ENCODE results near the gene P2RX5.
"Not testable (repeated sequence)": the region's sequence is repeated elsewhere in the genome, so short reads cannot be mapped to it uniquely, and the experiment has no call there.

Gene P2RX5

GRCh38 chr17:3695723-3696411, at the start of gene P2RX5:
Gene P2RX5, minus strand, starts transcription at chr17:3696155. Its CDS starts 150 bp downstream, at chr17:3696005.
- peak within 1 kb of the TSS; percentile 81 for H3K9ac ChIP-seq
- peak within 1 kb of the TSS; percentile 96 for H3K4me2 ChIP-seq
- H3K4me3 ChIP-seq, result peak within 1 kb of the TSS; percentile 77
- H4K20me1 ChIP-seq, result peaks cover 25% of the 10 kb centered on the region
- no peak for TF ChIP-seq Cebpa-rat (IDR thresholded peaks at IDR 0.05)
- peaks cover 11% of the 10 kb centered on the region for H3K9me3 ChIP-seq
- peaks cover 6% of the 10 kb centered on the region; the same call in 1 of the 2 replicates for H3K36me3 ChIP-seq
- peak within 1 kb of the TSS; percentile 80 for H3K27ac ChIP-seq
- 0 out of 2 replicates have a peak, but pooled peaks cover 6% of the 10 kb centered on the region for H3K27me3 ChIP-seq
- H3K4me1 ChIP-seq, result peaks cover 60% of the 10 kb centered on the region

GRCh38 chr17:3745071-3745470, 49.1 kb upstream of the P2RX5 start:
- peaks cover 13% of the 10 kb centered on the region; the same call in 1 of the 2 replicates for H3K9me3 ChIP-seq
- H3K4me1 ChIP-seq, result peaks cover 57% of the 10 kb centered on the region
- no peaks in the 10 kb centered on the region for H4K20me1 ChIP-seq
- no peaks in the 10 kb centered on the region for H3K27me3 ChIP-seq
- H3K9ac ChIP-seq, result no peak overlapping the region
- H3K27ac ChIP-seq, result no peak overlapping the region
- no peak overlapping the region for H3K4me3 ChIP-seq
- H3K4me2 ChIP-seq, result no peak overlapping the region
- H3K36me3 ChIP-seq, result no peaks in the 10 kb centered on the region
- no peak for TF ChIP-seq Cebpa-rat (IDR thresholded peaks at IDR 0.05)

GRCh38 chr17:3744014-3744413, 48.1 kb upstream of the P2RX5 start:
- H3K36me3 ChIP-seq, result no peaks in the 10 kb centered on the region
- peaks cover 57% of the 10 kb centered on the region for H3K4me1 ChIP-seq
- H3K9ac ChIP-seq, result no peak overlapping the region
- no peak overlapping the region for H3K27ac ChIP-seq
- peaks cover 13% of the 10 kb centered on the region; the same call in 1 of the 2 replicates for H3K9me3 ChIP-seq
- no peak overlapping the region for H3K4me3 ChIP-seq
- TF ChIP-seq Cebpa-rat (IDR thresholded peaks at IDR 0.05), result no peak
- no peak overlapping the region for H3K4me2 ChIP-seq
- no peaks in the 10 kb centered on the region for H3K27me3 ChIP-seq
- no peaks in the 10 kb centered on the region for H4K20me1 ChIP-seq

GRCh38 chr17:3740611-3741073, 44.7 kb upstream of the P2RX5 start:
- peak overlapping the region; percentile 21 for H3K4me2 ChIP-seq
- H3K27ac ChIP-seq, result 0 out of 2 replicates have a peak overlapping the region, but pooled peaks have one; percentile 28
- peaks cover 13% of the 10 kb centered on the region; the same call in 1 of the 2 replicates for H3K9me3 ChIP-seq
- peaks cover 51% of the 10 kb centered on the region for H3K4me1 ChIP-seq
- no peaks in the 10 kb centered on the region for H3K36me3 ChIP-seq
- no peak for TF ChIP-seq Cebpa-rat (IDR thresholded peaks at IDR 0.05)
- H3K9ac ChIP-seq, result no peak overlapping the region
- no peaks in the 10 kb centered on the region for H4K20me1 ChIP-seq
- H3K4me3 ChIP-seq, result no peak overlapping the region
- no peaks in the 10 kb centered on the region for H3K27me3 ChIP-seq

- Histone ChIP-seq H4K20me1 (no peaks in the 10 kb centered on the region), H3K9ac (no peak overlapping the region), H3K4me1 (peaks cover 51% of the 10 kb centered on the region), H3K9me3 (peaks cover 13% of the 10 kb centered on the region; the same call in 1 of the 2 replicates), H3K4me2 (peak overlapping the region; percentile 55; the same call in 1 of the 2 replicates), H3K27me3 (no peaks in the 10 kb centered on the region), H3K4me3 (no peak overlapping the region), H3K36me3 (no peaks in the 10 kb centered on the region), H3K27ac (no peak overlapping the region)
- no peak for TF ChIP-seq Cebpa-rat (IDR thresholded peaks at IDR 0.05)
These were observed 43.6 kb upstream of the P2RX5 start for GRCh38 chr17:3739422-3740124.

GRCh38 chr17:3738562-3739295, 42.8 kb upstream of the P2RX5 start:
- H3K9ac ChIP-seq, result no peak overlapping the region
- H3K27me3 ChIP-seq, result no peaks in the 10 kb centered on the region
- H3K27ac ChIP-seq, result peak overlapping the region; percentile 18; the same call in 1 of the 2 replicates
- H3K4me2 ChIP-seq, result peak overlapping the region; percentile 55
- H4K20me1 ChIP-seq, result no peaks in the 10 kb centered on the region
- H3K9me3 ChIP-seq, result peaks cover 13% of the 10 kb centered on the region; the same call in 1 of the 2 replicates
- H3K36me3 ChIP-seq, result no peaks in the 10 kb centered on the region
- peaks cover 46% of the 10 kb centered on the region for H3K4me1 ChIP-seq
- H3K4me3 ChIP-seq, result no peak overlapping the region
- no peak for TF ChIP-seq Cebpa-rat (IDR thresholded peaks at IDR 0.05)

GRCh38 chr17:3735515-3735914, 39.6 kb upstream of the P2RX5 start:
- no peak for TF ChIP-seq Cebpa-rat (IDR thresholded peaks at IDR 0.05)
- Histone ChIP-seq H3K4me3 (no peak overlapping the region), H3K4me1 (peaks cover 52% of the 10 kb centered on the region), H3K27me3 (no peaks in the 10 kb centered on the region), H3K27ac (no peak overlapping the region), H3K9me3 (no peaks in the 10 kb centered on the region), H4K20me1 (no peaks in the 10 kb centered on the region), H3K4me2 (no peak overlapping the region), H3K36me3 (peaks cover 4% of the 10 kb centered on the region; the same call in 1 of the 2 replicates), H3K9ac (no peak overlapping the region)

- not testable (repeated sequence) for H3K9me3 ChIP-seq, H3K36me3 ChIP-seq, H4K20me1 ChIP-seq, H3K4me2 ChIP-seq, H3K27me3 ChIP-seq, H3K27ac ChIP-seq, H3K9ac ChIP-seq, H3K4me3 ChIP-seq
- H3K4me1 ChIP-seq, result peaks cover 50% of the 10 kb centered on the region
These were observed 38.9 kb upstream of the P2RX5 start for GRCh38 chr17:3734911-3735276.

GRCh38 chr17:3732210-3732621, 36.3 kb upstream of the P2RX5 start:
- H3K4me2 ChIP-seq, result 0 out of 2 replicates have a peak overlapping the region, but pooled peaks have one; percentile 15
- peaks cover 35% of the 10 kb centered on the region for H3K4me1 ChIP-seq
- peak overlapping the region; percentile 2; the same call in 1 of the 2 replicates for H3K9ac ChIP-seq
- H4K20me1 ChIP-seq, result no peaks in the 10 kb centered on the region; the same call in 1 of the 2 replicates
- H3K27me3 ChIP-seq, result no peaks in the 10 kb centered on the region
- TF ChIP-seq Cebpa-rat (IDR thresholded peaks at IDR 0.05), result no peak
- no peak overlapping the region for H3K4me3 ChIP-seq
- no peak overlapping the region for H3K27ac ChIP-seq
- no peaks in the 10 kb centered on the region for H3K9me3 ChIP-seq
- H3K36me3 ChIP-seq, result peaks cover 28% of the 10 kb centered on the region

Measured in BLaER1 (cell line).